NCI-H345 (cell line): ENCODE results near the gene TRH.
A peak's percentile ranks its signal among the peaks of the same experiment; 100 is the strongest.

ENCODE experiments used
- DNase-seq: peaks from one replicate; lab custom pipeline; 2025; lab: John Stamatoyannopoulos, UW

Gene TRH, protein sequence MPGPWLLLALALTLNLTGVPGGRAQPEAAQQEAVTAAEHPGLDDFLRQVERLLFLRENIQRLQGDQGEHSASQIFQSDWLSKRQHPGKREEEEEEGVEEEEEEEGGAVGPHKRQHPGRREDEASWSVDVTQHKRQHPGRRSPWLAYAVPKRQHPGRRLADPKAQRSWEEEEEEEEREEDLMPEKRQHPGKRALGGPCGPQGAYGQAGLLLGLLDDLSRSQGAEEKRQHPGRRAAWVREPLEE

DNA sequence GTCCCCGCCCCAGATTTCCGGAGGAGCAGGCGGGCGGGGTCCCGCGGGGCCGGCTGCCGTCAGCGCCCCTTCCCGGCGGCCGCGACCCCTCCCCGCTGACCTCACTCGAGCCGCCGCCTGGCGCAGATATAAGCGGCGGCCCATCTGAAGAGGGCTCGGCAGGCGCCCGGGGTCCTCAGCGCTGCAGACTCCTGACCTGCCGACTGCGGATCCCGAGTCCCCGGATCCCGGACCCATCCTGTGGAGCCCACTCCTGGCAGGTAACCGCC, at the start of gene TRH:
Gene TRH, plus strand, starts transcription at position 157 of the 269 bp plus-strand sequence. CDS start 1,097 bp downstream, outside the sequence.
- DNase-seq = no peak

DNA sequence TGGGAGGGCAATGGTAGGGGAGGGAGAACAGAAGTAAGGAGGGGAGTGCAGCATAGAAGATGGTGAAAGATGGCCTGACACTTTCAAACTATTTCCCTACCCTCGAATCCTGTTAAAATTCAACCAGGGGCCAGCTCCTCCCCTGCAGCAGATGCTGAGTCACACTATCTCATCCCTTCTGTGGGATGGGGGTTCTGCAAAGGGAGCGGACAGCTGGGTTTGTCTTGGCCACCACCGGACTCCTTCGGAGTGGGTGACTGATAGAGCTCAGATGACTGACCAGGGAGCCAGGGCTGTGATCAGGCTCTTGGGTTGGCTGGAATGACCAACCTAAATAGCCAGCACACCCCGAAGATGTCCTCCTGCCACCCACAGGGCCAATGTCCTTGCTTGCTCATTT, 47.4 kb upstream of the TRH start:
- DNase-seq = no peak

DNA sequence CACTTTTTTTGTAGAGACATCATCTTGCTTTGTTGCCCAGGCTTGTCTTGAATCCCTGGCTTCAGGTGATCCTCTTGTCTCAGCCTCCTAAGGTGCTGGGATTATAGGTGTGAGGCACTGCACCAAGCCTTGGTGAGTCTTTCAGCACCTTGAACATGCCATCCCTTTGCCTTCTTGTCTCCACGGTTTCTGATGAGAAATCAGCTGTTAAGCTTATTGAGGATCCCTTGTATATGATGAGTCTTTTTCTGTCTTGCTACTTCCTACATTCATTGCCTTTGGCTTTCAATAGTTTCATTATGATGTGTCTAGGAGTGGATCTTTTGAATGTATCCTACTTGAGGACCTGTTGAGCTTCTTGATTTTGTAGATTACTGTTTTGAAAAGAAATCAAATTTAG, 45.1 kb upstream of the TRH start:
- DNase-seq = no peak

DNA sequence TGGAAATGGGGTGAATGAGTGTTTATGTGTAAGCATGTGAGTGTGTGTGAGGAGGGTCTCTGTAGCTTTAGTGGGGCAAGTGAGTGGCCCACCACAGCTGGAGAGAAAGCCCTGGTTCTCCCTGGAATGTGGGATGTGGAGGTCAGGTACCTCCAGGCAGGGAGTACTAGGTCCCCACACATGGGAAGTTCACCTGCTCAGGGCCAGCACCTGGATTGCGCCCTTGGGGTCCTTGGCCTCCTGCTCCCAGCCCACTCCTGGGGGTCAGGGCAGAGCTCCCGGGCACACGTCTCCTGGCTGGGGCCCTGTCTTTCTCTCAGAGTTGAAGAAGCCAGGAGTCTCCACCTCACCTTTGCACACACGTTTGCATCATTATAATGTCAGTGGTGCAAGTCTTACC, 41.0 kb upstream of the TRH start:
- no peak for DNase-seq

DNA sequence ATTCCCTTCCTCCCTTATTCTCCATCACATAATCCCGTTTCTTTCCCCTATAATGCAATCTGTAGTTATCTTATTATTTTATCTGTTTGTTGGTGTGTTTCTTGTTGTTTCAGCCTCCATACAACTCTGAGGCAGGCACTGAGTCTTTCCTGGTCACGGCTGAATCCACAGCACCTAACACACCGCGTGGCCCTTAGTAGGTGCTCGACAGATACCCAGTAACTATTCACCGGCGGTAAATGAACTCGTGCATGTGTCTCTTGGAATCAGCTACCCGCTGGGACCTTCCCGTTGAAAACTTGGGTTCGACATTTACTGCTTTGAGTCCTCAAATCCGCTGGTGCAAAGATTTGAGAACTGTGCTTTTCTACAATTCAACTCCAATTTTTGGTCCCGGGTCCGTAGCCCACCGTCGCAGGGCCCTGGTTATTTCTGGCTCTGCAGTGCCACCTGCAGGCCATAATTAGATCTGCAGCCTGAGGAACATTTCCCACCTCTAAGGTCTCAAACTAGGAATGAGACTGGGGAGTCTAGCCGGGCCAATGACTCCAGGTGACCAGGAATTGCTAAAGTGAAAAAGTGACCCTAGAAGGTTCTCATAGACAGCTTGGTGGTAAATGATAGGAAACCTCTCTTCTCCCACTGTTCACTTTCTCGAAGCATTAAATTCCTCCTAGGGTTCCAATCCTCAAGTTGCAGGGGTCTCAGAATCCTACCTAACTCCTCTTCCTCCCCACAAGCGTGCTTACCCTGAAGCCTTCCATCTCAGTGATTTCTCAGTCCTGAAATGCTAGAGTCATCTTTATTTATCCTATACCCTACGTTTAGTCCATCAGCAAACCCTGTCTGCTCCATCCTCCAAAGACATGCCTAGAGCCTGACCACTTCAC, 40.0 kb upstream of the TRH start:
- peak; percentile 33 for DNase-seq

DNA sequence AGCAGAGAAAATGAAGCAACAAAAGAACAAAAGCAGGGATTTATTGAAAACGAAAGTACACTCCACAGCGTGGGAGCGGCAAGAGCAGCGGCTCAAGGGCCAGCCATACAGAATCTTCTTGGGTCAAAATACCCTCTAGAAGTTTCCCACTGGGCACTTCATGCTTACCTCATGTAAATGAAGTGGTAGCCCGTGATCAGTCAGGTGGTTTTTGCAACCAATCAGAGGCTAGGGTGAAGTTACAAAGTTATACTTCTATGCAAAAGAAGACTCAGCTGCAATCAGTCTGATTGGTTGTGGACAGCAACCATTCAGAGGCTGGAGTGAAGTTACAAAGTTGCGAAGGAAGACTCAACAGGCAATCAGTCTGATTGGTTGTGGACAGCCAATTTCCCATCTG, 37.8 kb upstream of the TRH start:
- DNase-seq = peak; percentile 38

DNA sequence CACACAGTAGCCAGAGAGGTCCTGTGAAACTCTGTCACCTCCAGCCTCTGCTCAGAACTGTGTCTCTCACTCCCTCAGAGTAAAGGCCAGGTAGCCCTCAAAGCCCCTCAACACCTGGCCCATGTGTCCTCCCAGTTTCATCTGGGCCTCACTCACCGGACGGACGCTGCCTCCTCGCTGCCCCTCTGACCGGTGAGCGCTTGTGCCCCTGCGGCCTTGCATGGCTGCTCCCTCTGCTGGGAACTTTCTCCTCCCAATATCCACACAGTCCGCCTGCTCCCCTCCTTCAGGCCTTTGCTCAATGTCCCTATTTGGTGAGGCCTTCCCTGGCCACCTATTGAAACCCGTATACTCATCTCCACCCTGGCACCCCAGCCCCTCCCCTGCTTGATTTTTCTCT, 36.8 kb upstream of the TRH start:
- no peak for DNase-seq

DNA sequence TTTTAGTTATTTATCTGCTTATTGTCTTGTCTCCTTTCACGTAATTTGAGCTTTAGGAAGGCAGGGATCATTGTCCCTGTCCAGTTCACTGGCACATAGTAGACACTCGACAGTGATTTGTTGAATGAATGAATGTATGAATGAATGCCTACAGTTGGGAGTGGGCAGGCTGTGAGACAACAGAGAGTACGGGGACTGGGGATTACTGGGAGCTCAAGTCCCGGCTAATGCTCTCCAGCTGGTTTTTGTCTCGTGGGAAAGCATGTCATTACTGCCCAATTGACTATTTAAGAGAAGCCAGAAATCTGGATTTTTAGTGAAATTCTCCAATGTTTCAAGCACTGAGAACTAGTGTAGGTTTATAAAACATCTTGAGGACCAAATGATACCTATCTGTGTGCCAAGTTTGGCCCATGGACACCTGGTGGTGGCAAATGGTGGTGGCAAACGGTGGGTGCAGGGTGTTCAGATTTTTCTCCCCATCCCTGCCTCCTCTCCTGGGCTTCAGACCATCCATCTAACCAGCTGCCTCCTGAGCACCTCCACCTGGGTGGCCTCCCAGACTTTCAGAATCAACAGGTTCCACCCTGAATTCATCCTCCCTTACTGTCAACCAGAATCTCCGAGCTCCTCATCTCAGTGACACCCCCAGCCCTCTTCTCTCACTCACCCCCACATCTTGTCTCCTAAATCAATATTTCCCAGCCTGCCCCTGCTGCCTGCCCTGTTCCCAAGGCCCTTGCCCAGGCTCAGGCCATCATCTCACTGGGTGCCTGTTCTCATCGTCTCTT, 36.2 kb upstream of the TRH start:
- no peak for DNase-seq

DNA sequence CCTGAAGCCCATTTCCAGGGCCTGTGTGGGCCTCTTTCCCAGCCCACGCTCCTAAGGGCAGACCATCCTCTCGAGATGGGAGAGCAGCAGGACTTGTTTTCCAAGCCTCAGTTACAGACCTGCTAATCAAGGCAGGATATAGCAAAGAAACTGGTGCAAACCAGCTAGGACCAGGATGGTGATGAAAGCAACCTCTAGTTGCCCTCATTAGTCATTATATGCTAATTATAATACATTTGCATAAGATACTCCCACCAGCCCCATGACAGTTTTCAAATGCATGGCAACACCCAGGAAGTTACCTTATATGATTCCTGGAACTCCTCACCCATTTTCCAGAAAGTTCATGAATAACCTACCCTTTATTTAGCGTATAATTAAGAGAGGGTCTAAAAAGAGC, 34.4 kb upstream of the TRH start:
- no peak for DNase-seq

DNA sequence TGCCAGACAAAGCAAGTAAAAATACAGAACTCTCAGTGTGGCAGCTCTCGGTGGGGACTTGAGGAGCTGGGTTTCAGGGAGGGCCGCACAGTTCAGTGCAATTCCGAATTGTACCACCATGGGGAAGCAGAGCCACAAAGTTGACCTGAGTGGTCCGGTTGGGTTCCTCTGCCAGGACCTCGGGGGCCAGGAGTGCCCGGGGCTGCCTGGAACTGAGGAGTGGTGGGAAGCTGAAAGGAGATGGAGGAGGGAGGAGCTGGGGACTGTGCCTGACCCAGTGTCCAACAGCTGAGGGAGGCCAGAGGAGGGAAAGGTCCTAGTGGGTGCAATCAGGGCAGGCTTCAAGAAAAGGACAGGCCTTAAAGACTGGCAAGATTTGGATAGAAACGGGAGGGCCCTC, 32.2 kb upstream of the TRH start:
- peak; percentile 48 for DNase-seq

DNA sequence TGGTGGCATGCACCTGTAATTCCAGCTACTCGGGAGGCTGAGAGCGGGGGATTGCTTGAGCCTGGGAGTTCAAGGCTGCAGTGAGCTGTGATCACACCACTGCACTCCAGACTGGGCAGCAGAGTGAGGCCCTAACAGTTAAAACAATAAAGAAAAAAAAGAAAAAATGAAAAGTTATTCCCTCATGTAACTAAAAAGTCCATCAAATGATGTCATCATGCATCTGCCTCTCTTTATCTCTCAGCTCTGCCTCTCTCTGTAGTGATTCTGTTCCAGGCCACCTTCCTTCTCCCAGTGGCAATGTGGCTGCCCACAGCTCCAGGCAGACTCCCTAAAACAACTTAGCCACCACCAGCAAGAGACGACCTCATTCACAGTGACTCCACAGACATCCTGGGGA, 31.5 kb upstream of the TRH start:
- no peak for DNase-seq

DNA sequence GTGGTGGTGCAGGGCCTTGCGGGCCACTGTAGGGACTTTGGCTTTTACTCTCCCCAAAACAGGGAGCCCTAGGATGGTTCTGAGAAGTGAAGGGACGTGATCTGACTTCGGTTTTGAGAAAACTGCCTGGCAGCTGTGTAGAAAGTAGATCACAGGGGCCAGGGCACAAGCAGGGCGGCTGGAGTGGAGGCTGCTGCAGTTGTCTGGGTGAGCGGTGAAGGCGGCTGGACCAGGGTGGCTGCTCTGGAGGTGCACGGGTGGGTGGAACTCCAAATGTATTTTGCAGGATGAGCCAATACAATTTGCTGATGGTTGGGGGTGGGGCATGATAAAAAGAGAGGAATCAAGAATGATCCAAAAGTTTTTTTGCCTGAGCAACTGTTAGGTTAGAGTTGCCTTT, 29.8 kb upstream of the TRH start:
- DNase-seq = no peak

DNA sequence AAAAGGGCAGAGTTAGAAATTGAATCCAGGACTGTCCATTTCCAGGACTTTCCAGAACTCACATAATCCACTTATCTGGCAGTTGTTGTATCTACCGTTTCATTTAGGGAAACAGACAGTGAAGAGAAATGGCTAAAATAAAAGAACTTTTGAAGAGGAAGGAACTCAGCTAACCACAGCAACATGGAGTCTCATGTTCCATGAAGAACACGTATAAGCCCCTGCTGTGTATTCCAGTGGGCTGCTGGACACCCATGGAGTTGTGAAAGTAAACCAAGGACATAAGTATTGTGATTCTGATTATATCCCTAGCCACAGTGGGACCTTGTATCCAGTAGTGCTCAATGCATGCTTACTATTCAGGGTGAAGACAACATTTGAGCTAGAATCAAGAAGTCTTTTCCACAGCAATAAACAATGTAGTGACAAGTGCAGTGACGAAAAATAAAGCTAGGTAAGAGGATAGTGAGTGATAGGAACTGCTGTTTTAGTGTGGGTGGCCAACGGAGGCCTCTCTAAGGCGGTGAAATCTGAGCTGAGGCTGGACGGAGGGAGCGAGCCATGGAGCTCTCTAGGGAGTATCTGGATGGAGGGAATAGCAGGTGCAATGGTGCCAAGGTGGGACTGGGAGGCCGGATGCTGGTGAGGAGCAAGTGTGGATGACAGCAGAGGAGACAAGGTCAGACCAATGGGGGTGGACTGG, 26.8 kb upstream of the TRH start:
- no peak for DNase-seq

DNA sequence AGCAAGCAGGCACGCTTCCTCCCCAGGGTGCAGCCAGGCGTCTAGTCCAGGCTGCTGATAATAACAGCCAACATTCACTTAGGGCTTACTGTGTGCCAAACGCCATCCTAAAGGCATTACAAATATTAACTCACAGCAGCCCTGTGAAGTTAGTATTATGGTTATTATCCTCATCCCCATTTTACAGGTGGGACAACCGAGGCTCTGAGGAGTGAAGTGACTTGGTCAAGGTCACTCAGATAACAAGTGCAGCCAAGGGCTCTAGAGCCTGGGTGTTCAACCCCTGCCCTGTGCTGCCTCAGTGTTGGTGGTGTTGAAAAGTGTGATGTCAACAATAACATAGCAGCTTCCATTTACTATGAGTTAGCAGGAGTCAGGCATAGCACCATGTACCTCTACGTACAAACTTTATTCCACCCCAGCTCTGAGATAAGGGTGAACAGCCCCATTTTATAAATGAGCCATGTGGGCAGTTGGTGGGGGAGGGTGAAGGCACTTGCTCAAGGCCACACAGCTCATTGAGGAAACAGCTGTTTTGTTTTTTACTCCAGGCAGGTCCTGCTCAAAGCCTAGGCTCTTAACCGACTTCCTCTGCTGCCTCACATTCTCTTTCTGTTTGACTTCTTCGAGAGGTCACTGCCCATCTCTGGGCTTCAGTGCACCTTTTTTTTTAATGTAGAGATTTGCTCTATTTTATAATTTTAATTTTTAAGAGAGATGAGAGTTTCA, 24.0 kb upstream of the TRH start:
- DNase-seq = no peak

DNA sequence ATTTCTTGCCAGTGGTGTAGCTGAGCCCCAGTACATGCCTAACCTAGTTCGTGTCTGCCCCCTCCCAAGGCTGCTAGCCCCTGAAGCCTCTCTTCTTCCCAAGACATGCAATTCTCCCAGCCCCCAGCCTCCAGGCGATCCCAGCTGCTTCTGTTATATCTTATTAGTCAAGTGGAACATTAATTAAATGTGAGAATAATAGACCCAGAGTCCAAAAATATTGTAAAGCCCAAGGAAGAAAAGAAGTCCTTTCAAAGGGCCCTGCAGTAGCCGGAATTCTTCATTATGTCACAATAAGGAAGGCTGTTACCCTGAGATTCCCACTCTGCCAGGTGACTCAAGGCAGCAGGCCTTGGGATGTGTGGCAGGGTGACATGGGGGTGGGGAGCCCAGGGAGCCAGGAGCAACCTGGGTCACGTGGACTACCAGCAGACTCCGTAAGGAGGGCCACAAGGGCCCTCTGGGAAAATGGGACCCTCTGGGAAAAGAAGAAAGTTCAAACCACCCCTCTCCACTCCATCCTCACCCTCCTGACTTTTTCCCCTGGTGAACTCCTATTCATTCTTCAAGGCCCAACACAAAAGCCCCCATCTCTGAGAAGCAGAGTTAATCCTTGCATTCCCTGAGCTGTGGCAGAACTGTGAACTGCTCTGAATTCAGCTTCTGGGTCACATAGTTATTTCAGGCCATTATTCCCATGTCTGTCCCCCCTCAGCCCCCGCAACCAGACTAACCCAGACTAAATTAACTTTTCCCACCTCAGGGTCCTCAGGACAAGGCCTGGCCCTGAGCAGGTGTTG, 21.8 kb upstream of the TRH start:
- DNase-seq = no peak

DNA sequence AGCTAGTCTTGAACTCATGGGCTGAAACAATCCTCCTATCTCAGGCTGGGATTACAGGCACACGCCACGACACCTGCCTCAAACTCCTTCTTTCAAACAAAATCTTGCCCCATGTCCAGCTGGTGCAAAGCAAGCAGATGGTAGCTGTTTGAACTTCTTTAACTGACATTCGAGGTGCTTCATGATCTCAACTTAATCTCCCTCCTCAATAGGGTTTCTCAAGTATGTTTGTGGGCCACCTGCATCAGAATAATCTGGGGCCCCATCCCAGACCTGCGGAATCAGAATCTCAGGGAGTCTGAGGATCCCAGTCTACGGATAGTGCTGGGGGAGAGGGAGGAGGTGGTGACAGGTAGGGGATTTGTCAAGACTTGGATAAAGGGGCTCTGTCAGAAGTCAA, 20.9 kb upstream of the TRH start:
- no peak for DNase-seq

DNA sequence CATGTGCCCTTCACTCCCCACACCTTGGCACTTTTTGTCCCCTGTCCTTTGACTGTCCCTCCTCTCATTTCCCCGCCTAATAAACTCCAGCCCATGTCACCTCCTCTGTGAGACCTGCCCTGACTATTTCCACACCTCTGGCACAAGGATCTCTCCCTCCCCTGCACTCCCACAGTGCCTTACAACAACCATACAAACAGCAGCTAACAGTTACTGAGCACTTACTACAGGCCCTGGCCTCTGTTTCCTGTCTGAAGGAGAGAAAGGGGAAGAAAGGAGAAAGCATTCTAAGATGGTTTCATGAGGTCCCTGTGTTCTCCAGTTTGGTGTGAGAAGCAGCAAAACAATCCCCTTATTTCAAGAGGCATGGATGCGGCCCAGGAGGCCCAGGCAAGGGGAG, 20.0 kb upstream of the TRH start:
- DNase-seq = no peak

DNA sequence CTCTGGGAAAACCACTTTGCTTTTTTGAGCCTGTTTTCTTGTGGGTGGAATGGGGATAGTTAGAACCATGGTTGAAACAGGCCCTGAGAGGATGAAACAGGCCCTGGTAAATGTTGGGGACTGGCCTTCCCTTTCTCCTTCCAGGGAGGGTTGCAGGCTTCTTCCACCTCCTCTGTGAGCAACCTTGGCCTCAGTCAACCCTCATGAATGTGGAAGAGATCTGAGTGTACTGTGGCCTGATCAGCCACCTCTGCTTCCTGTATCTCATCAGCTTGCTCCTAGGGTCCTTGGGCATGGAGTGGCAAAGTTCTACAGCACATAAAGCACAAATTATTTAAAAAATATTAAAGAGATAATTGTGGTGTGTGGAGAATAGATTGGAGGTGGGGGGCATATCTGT, 17.6 kb upstream of the TRH start:
- no peak for DNase-seq

DNA sequence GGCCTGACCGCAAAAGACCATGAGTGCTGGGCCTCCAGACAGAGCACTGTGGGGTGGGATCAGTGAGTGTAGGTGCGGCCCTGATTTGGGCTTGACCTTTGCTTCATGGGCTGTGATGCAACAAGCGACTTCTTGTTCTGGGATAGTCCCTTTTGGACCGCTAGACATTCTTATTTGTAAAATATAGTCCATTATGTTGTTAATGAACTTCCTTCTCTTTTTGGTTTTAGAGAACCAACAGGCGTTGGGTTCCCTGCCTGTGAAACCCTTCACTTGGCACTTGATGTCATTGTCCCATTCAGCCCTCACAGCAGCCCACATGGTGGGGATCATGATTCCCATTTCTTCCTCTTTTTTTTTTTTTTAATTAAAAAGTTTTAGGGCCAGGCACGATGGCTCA, 15.8 kb upstream of the TRH start:
- no peak for DNase-seq

DNA sequence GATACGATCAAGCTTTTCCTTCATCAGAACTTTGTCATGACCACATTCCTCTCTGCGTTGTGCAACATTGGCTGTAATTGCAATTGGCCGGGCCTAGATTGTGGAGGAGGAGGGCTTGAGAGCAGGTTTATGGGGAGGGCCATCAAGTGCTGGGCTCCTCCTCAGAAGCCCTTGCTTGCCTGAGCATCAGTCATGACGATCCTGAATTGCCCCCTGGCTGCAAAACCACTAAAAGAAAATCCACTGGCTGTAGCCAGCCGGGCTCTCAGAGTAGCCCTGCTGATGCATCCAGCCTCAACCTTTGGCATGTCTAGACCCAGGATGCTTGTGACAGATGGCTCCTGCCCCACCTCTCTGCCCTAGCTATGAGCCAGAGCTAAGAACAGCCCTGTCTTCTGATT, 13.4 kb upstream of the TRH start:
- DNase-seq = no peak

DNA sequence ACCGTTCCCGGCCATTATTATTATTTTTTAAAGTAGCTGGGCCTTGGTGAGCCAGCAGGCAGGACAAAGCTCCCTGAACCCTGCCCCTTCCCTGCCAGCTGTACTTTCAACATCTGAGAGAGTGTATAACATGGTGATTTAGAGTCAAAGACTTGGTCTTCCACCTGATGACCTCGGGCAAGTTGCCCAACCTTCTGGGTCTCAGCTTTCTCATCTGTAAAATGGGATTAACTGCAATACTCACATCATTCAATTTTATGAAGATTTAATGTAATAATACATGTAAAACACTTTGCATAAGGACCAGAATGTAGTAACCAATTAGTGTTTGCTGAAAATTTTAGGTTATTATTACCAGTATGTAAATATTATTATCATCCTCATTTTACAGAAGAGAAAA, 11.9 kb upstream of the TRH start:
- DNase-seq = no peak
